IPS-15b (cell line): ENCODE data around the gene MGRN1.

Experiments
- H3K27me3 ChIP-seq: one replicate; pipeline ENCODE4 v1.6.1; 2013; ENCODE audit warnings: low read length; ENCODE audit not compliant: control insufficient read depth, insufficient read depth
- H3K36me3 ChIP-seq: one replicate; pipeline ENCODE4 v1.6.1; 2013; ENCODE audit warnings: low read length; ENCODE audit not compliant: control insufficient read depth, insufficient read depth
- H3K4me1 ChIP-seq: one replicate; pipeline ENCODE4 v1.6.1; 2013; ENCODE audit warnings: mild to moderate bottlenecking, low read length; ENCODE audit not compliant: control insufficient read depth, insufficient read depth
- H3K4me3 ChIP-seq: one replicate; pipeline ENCODE4 v1.5.1; 2013; ENCODE audit warnings: low read depth, low read length
- H3K9ac ChIP-seq: one replicate; pipeline ENCODE4 v1.6.1; 2013; ENCODE audit warnings: low read depth, mild to moderate bottlenecking, low read length
- H3K9me3 ChIP-seq: one replicate; pipeline ENCODE4 v1.6.1; 2013; ENCODE audit warnings: mild to moderate bottlenecking, low read length; ENCODE audit not compliant: control insufficient read depth, insufficient read depth

The MGRN1 gene

DNA sequence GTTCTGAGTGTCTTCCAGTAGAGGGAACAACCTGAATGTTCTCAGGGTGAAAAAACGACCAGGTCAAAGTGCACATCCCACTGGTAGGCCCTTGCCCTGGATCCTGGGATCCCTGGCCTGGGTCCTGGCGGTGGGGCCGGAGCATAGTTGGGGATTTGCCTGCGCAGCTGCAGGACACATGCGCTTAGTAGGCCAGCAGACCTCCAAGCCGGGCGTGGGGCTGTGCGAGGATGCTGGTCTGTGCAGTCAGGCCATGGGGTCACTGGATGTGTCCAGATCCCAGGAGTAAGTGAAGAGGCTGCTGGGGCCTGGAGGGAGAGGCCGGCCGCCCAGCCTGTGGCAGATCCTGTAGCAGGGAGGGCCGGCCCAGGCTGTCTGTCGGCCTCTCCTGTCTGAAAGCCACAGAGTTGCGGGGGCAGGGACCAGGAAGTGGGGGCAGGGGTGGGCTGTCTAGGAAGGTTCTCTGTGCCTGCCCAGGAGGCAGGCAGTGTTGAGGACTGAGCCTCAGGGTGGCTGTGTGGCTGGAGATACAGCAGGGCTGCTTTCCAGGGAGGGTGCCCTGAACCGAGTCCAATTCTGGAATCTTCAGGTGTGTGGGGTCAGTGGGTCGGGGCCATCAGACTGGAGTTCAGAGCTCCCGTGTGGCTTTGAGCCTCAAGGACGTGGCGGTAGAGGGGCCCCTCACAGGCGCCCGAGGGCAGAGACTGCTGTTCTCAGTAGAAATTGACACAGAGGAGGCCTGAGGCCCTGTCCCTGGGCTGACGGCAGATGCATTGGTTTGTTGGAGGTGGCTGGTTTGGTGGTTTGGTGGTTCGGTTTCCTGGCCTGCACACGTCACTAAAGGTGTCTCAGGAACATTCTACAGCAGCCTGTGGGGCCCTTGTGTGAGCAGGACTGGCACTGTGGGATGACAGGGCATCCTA lies 51.5 kb downstream of the MGRN1 start:
- no peak overlapping the region for H3K4me3 ChIP-seq
- H3K27me3 ChIP-seq, result no peaks in the 10 kb centered on the region
- H3K36me3 ChIP-seq, result peaks cover 35% of the 10 kb centered on the region
- H3K4me1 ChIP-seq, result no peaks in the 10 kb centered on the region
- H3K9ac ChIP-seq, result peak overlapping the region; percentile 2
- H3K9me3 ChIP-seq, result no peaks in the 10 kb centered on the region

DNA sequence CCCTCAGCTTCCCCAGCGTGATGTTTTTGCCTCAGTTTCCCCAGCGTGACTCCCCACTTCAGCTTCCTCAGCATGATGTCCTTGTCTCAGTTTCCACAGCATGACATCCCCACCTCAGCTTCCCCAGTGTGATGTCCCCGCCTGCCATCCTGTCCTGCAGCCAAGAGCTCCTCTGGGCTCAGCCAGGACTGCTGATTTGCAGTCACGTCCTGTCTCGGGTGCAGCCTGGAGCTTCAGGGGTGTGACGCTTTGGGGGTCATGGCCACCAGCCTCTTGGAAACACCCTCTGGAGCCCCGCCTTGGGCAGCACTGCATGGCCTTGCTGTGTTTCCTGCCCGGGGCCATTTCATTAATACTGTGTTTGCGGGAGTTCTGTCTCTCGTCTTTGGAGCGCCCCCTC lies 52.2 kb downstream of the MGRN1 start:
- Histone ChIP-seq H3K4me1 (no peaks in the 10 kb centered on the region), H3K36me3 (peaks cover 33% of the 10 kb centered on the region), H3K4me3 (no peak overlapping the region), H3K27me3 (no peaks in the 10 kb centered on the region), H3K9me3 (no peaks in the 10 kb centered on the region), H3K9ac (no peak overlapping the region)

DNA sequence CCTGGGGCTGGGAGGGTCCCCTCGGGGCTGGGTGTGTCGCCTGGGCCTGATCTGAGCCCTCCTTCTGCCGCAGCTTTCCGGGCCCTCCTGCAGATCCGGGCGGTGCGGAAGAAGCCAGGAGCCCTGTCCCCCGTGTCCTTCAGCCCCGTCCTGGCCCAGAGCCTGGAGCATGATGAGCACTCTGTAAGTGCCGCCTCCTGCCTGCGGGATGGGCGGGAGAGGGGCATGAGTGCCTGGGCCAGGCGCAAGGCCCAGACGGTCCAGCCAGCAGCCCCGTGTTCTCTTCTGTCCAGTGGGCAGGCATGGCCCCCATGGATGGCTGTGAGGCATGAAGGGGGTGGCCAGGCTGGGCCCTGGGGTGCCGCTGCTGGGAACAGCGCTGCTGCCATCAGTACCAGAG lies 52.8 kb downstream of the MGRN1 start:
- no peaks in the 10 kb centered on the region for H3K4me1 ChIP-seq
- H3K9ac ChIP-seq, result no peak overlapping the region
- no peaks in the 10 kb centered on the region for H3K27me3 ChIP-seq
- H3K4me3 ChIP-seq, result no peak overlapping the region
- no peaks in the 10 kb centered on the region for H3K9me3 ChIP-seq
- peaks cover 33% of the 10 kb centered on the region for H3K36me3 ChIP-seq

GRCh38 chr16:4677994-4678393 lies 53.4 kb downstream of the MGRN1 start:
- H3K9me3 ChIP-seq, result no peaks in the 10 kb centered on the region
- peaks cover 36% of the 10 kb centered on the region for H3K36me3 ChIP-seq
- no peaks in the 10 kb centered on the region for H3K27me3 ChIP-seq
- no peak overlapping the region for H3K4me3 ChIP-seq
- H3K4me1 ChIP-seq, result no peaks in the 10 kb centered on the region
- H3K9ac ChIP-seq, result no peak overlapping the region

DNA sequence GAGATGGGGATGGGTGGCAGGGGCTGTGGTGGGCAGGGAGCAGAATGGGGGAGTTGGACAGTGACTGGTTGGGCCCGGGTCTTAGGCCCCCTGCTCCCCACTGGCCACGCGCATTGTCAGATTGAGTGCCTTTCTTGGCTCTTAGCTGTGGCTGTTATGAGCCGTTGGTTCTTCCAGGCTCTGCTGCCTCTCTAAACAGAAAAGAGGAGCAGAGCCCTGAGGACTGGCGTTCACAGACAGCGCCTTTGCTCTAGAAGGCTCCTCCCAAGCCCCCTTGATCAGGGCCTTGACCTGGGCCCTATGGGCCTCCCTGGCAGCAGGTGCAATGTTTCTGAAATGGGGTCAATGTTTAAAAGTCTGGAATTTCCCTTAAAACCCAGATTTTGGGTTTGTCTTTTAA lies 54.0 kb downstream of the MGRN1 start:
- no peaks in the 10 kb centered on the region for H3K4me1 ChIP-seq
- H3K4me3 ChIP-seq, result no peak overlapping the region
- H3K9me3 ChIP-seq, result no peaks in the 10 kb centered on the region
- H3K27me3 ChIP-seq, result no peaks in the 10 kb centered on the region
- H3K9ac ChIP-seq, result no peak overlapping the region
- H3K36me3 ChIP-seq, result peaks cover 36% of the 10 kb centered on the region

- Histone ChIP-seq H3K4me3 (no peak overlapping the region), H3K36me3 (peaks cover 41% of the 10 kb centered on the region), H3K4me1 (no peaks in the 10 kb centered on the region), H3K9me3 (no peaks in the 10 kb centered on the region), H3K9ac (no peak overlapping the region), H3K27me3 (no peaks in the 10 kb centered on the region)
Measured at GRCh38 chr16:4679156-4679849, 54.7 kb downstream of the MGRN1 start.

DNA sequence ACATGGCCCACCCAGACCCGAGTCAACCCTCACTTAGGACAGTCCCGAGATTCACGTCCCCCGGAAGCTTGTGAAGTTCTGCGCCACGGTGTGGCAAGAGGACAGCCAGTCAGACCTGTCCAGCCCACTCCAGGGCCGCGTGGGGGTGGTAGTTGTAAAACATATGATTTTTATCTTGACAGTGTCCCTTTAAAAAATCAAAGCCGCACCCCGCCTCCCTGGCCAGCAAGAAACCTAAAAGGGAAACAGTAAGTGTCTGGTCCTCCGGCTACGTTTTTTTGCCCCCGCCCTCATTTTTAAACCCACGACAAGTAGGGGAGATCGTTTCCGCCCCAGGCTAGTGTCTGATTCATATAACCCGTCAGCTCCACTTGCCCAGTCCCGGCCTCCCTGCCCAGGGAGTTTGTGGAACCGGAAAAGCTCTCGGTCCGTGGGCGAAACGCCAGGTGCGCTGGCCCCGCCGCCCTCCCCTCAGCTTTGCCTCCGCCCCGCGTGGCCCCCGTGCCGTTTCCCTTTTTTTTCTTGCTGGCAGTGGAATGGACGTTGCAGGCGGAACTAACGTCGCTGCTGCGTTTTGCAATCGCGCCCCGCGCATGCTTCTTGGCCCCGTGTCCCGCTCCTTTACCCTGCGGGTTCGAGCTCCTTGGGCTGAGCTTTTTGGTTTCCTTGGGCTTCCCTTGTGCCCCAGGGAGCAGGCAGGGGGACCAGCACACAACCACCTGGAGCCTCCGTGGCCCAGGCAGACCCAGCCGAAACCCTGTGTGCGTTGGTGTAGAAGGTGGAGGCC lies 55.4 kb downstream of the MGRN1 start:
- Histone ChIP-seq H3K4me1 (no peaks in the 10 kb centered on the region), H3K27me3 (no peaks in the 10 kb centered on the region), H3K9ac (no peak overlapping the region), H3K4me3 (no peak overlapping the region), H3K36me3 (peaks cover 46% of the 10 kb centered on the region), H3K9me3 (no peaks in the 10 kb centered on the region)

DNA sequence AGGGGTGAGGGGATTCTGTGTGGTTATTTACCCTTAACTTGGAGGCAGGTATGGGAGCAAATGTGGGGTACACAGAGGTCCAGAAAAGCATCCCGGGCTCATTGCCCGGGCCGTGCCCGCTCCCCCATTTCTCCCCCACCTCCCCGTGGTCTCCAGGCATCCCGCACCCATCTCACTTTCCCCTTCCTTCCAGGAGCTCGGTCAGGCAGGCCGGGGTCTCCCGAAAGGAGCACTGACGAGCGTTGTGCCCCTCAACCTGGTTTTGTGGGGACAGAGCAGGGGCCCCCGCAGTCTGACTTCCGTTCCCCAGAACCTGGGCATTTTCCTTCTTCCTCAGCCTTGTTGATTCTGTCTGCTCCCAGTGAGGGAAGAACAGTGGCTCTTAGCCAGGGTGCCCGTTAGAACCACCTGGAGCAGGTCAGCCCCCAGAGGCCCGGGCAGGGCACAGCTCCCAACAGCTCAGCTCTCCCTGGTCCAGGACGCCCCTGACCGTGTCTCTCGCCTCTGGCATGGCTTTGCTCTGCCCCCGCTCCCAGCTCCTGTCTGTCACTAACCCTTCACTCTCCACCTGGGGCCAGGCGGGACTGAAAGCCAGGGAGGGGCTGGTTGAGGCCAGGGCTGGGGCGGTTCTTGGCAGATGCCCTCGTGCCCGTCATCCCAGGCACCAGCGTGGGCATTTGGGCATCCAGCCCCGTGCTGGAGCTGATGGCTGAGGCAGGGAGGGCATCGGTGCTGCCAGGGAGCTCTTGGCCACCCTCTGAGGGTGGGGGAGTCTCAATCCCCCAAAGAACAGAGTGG lies 56.2 kb downstream of the MGRN1 start:
- Histone ChIP-seq H3K9me3 (no peaks in the 10 kb centered on the region), H3K9ac (no peak overlapping the region), H3K4me1 (no peaks in the 10 kb centered on the region), H3K4me3 (no peak overlapping the region), H3K27me3 (no peaks in the 10 kb centered on the region), H3K36me3 (peaks cover 53% of the 10 kb centered on the region)

GRCh38 chr16:4681471-4682083 lies 57.0 kb downstream of the MGRN1 start:
- H3K9ac ChIP-seq, result no peak overlapping the region
- H3K4me1 ChIP-seq, result no peaks in the 10 kb centered on the region
- no peak overlapping the region for H3K4me3 ChIP-seq
- H3K36me3 ChIP-seq, result peaks cover 55% of the 10 kb centered on the region
- no peaks in the 10 kb centered on the region for H3K9me3 ChIP-seq
- no peaks in the 10 kb centered on the region for H3K27me3 ChIP-seq

DNA sequence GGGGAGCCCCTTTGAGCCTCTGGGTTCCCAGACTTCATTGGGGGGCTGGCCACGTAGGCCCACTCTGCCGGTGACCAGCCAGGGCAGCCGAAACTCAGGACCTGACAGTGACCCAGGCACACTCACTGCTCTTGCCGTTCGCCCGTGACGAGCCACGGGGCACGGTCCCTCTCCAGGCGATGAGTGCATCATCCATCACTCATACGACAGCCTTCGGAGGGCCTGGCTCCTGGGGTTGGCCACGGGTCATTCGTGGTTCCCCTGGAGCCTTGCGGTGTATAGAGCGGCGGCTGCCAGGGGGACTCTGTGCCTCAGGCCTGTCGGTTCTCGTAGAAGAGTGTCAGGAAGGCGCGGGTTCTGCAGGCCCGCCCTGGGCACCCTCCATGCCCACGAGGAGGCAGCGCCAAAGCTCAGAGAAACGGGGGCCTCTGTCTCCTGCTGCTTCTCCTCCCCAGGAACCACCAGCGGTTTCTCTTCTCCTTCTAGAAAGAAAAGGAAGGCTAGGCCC lies 57.5 kb downstream of the MGRN1 start:
- Histone ChIP-seq H3K9me3 (no peaks in the 10 kb centered on the region), H3K4me1 (no peaks in the 10 kb centered on the region), H3K27me3 (no peaks in the 10 kb centered on the region), H3K9ac (no peak overlapping the region), H3K4me3 (no peak overlapping the region), H3K36me3 (peaks cover 55% of the 10 kb centered on the region)
